Tongue (tissue), 2 donors: ENCODE measurements around the gene PPP1R12B. TPM values are rescaled to one million over a fixed set of nuclear protein-coding genes. Genes with fewer than 3 reads are reported as not detected.
"Not testable (repeated sequence)": the region's sequence is repeated elsewhere in the genome, so short reads cannot be mapped to it uniquely, and the experiment has no call there.

ENCODE experiments used
- DNase-seq: peaks from one replicate; pipeline ENCODE4 v3.0.0-alpha.2; 2015
- total RNA-seq: library from RNA; depleted of rRNA; stranded (reverse); fragments of >200 nt; gene quantifications from one replicate; pipeline ENCODE4 v1.2.3, GENCODE V29; 2014

PPP1R12B gene
- total RNA-seq, 1 donor from 2014 or later: 203 TPM

DNA sequence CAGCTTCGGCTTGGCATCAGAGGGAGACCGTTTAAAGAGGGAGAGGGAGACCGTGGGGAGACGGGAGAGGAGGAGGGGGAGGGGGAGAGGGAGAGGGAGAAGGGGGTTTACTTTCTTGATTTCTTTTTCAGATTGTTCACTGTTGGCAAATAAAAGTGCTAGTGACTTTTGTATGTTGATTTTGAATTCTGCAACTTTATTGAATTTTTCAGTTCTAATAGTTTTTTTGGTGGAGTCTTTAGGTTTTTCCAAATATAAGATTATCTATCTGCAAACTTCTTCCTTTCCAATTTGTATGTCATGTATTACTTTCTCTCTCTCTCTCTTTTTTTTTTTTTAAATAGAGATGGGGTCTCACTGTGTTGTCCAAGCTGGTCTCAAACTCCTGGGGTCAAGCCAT, 104.0 kb downstream of the PPP1R12B start:
- DNase-seq: no peak

DNA sequence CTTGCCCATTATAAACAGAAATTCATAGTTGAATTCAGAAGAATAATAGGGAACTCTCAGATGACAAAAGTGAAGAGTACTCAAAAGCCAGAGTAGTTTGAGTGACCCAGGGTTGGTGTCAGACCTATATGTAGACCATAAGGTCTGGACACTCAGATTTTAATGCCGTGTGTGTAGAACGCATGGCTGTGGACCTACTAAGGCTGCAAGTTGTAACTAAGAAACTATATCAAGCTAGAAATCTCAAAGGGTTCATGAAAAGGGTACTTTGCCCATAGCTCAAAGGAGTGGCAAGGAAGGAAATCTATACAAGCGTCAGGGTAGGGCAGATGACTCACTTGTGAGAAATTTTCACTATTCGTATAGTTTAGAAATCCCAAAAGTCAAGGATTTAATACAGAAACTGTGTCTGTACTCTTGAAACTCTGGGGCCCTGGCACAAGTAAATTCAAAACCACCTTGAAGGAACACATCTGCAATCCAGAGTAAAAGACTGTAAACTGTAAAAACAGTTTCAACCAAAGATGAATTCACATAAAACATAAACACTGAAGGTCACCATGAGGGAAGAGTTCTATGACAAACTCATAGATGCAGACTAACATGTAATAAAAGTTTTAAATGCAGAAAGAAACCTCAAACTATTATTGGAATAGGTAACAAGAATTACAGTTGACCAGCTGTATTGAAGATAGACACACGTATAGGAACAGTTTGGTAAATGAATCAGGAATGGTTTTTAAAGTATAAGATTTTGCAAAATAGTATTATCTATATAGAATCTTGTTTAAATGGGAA, 108.1 kb downstream of the PPP1R12B start:
- DNase-seq: not testable (repeated sequence)

DNA sequence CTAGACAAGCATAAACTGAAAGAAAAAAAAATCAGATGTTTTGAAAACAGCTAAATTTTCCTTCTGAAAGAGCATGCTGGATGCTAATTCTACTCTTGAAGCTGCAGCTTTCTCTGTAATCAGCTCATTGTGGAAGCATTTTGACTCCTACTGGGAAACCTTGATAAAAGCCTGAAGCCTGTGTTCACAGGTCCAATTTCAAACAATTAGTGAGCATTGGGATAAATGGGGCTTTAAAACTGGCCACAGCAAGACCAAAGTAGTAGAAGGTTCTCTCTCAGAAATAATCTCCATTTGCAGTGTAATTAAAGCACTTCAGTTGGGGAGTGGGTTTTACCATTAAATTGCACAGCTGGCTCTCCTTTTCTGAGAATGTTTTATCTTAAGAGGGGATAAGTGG, 110.2 kb downstream of the PPP1R12B start:
- peak; percentile 8 for DNase-seq

DNA sequence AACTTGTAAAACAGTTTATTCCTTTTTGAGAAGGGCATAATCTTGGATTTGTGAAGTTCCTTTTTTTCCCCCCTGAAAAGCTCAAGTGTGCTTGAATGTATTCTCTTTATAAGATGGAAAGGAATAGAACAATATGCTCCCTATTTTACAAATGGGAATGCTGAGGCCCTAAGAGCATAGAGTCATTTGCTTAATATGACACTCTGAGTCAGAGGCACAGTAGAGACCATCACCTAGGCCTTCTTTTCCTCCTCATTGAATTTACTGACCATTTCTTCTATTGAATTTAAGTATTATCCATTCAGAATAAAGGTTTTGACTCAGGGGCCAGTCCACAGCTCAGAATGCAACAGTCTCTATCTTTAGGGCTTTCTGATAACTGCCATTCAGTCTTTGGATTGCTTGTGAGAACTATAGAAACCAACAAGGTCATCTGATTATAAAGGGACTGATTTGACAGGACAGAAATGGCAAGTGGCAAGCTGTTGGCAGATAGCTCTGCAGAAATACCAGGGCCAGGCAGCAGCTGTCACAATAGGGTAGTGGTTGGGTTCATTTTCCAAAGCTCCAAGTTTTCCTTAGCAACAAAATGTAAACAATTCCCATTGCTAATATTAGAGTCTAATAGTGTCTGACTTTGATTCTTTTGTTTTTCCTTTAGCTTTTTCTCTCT, 111.1 kb downstream of the PPP1R12B start:
- peak; percentile 87 for DNase-seq

DNA sequence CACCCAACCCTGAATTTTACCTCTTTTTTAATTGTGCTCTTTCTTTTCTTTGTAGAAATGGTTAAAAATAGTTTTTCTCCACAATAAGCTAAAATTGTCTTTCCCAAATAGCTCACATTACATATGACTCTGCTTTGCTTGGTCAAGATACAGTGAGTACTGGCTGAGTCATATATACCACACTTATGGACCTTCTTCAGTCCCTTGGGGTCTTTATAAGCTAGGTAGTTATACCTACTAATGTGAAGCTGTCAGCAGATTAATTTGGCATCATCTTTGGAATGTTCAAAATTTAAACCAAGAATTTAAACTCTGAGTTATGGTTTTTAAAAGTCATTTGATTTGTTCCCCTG, 111.6 kb downstream of the PPP1R12B start:
- DNase-seq: not testable (repeated sequence)

DNA sequence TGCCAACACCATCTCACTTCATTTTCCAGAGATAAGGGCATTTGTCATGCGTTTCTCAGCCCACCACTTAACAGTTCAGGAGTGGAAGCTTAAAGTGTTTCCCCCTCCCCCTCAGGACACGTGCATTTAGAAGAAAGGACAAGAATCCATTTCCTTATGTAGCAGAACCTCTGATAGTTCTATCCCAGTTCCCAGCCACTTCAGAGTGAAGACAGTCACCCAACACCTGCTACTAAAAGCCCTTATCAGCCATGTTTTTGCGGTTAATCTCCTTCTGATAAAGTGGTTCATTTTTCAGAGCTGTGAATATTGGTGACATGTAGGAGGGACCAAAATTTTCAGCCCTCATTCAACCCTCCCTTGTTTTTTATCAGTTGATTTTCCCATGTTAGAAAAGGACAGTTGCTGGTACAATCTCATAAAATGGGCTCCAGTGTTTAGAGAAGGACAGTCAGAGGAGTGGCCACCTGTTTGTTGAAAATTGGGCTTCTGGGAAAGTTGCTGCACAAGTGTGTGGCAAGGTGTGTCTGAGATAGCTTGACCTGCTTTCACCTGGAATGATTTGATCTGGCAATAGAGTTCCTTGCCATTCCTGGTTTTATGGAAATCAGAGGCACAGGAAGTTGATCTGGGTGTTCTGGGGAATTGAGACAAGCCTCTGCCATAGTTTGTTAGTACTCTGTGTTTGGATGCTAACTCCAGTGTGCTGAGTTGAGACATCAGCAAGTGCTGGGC, 114.0 kb downstream of the PPP1R12B start:
- peak; percentile 27 for DNase-seq

DNA sequence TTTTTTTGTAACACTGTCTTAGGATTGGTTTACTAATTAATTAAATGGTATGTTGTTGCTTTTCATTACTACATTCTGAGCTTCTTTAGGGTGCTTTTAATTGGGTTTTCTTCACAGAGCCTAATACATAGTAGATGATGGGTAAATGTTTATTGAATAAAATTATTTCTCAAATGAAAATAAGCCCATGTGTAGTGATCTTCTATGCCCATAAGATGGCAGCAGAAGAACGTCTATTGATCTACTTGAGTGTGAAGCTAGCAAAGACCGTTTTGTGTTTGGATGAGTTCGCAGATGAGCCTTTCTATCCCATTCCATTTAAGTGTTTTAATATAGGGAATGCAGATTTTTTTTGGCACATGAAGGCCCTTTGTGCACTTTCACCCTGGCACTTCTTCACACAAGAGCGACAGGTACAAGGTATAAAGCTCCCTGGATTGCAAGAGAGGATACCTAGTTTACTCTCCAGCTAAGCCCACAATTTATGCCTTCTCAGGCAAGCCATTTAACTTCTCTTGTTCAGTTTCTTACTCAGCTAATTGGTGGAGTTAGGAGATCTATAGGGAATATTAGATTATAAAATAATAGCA, 115.7 kb downstream of the PPP1R12B start:
- DNase-seq: peak; percentile 60

DNA sequence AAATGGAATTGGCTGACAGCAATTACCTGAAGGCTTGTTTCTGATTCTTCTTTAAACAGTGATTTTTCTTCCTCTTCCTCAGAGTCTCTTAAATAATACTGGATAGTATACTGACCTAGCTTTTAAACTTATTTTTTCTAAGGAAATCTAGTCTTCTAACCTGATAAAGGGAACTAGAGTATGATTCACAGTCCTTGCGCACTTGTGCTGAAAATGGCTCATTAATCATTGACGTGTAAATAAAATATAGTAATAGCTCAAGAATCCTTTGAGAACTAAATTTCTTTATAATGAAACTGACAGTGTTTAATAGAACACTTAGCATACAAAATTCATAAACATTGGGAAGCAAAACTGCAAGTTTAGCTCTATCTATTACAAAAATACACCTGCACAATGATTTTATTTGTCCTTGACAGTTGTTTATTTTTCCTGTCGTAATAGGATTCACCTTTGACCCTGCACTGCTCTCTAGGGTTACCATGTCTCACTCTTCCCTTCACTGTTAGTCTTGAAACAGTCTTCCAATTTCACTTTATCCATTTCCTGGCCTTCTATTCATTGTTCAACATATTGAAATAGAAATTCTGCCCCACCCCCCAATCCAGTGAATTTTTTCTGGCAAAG, 117.3 kb downstream of the PPP1R12B start:
- DNase-seq: not testable (repeated sequence)

DNA sequence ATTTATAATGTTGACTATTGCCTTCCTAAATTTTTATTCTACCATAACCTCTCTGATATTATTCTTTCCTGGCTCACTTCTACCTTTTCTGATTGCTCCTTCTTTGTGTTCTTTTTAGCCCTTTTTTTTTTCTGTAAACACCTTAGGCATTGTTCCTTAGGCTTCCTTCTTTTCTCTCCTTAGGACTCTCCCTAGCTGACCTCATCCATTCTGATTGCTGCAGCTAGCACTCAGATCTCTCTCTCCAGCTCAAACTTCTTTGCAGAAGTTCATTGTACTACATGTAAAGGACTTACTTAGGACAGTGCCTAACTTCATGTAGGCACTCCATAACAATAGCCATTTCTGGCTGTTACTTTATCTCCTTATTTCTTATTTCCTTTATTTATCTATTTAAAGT, 117.8 kb downstream of the PPP1R12B start:
- DNase-seq: not testable (repeated sequence)

DNA sequence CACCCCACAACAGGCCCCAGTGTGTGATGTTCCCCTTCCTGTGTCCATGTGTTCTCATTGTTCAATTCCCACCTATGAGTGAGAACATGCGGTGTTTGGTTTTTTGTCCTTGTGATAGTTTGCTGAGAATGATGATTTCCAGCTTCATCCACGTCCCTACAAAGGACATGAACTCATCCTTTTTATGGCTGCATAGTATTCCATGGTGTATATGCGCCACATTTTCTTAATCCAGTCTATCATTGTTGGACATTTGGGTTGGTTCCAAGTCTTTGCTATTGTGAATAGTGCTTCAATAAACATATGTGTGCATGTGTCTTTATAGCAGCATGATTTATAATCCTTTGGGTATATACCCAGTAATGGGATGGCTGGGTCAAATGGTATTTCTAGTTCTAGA, 118.9 kb downstream of the PPP1R12B start:
- not testable (repeated sequence) for DNase-seq

DNA sequence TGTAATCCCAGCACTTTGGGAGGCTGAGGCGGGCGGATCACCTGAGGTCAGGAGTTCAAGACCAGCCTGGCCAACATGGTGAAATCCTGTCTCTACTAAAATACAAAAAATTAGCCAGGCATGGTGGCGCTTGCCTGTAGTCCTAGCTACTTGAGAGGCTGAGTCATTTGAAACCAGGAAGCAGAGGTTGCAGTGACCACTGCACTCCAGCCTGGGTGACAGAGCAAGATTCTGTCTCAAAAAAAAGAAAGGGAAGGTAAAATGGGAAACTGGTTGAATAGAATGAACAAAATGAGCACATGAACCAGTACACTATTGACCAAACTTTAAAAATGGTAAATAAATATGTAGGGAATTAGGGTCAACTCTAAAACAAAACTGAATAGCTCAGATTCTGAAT, 120.2 kb downstream of the PPP1R12B start:
- DNase-seq: not testable (repeated sequence)

DNA sequence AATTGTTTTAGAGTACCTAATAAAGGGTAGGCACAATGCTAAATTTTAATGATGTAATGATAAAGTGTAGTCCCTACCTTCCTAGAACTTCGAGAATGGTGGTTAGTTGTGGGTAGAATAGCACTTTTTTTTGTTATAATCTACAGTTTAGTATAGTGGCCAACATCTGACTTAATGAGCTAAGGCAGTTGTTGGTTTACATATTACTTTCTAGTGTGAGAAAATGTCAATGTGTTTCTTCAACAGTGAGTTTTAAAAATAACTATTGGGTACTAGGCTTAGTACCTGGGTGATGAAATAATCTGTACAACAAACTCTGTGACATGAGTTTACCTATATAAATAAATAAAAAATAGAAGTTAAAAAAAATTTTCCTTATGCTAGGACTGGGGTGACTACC, 120.6 kb downstream of the PPP1R12B start:
- DNase-seq: not testable (repeated sequence)

DNA sequence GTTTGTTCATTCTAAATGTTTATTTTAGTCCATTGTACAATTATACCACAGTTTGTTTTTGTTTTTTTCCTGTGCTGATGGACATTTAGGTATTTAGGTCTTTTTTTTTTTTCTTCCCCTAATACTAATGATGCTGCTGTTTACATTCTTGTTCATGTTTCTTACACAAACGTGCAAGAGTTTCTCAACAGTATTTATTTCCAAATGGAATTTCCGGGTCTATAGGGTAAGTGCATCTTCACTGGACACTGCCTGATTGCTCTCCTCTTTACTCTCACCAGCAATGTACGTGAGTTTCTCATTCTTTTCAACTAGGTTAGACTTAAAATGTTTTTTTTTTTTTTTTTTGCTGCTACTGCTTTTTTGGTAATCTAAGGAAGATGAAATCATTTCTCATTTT, 122.7 kb downstream of the PPP1R12B start:
- DNase-seq: no peak

DNA sequence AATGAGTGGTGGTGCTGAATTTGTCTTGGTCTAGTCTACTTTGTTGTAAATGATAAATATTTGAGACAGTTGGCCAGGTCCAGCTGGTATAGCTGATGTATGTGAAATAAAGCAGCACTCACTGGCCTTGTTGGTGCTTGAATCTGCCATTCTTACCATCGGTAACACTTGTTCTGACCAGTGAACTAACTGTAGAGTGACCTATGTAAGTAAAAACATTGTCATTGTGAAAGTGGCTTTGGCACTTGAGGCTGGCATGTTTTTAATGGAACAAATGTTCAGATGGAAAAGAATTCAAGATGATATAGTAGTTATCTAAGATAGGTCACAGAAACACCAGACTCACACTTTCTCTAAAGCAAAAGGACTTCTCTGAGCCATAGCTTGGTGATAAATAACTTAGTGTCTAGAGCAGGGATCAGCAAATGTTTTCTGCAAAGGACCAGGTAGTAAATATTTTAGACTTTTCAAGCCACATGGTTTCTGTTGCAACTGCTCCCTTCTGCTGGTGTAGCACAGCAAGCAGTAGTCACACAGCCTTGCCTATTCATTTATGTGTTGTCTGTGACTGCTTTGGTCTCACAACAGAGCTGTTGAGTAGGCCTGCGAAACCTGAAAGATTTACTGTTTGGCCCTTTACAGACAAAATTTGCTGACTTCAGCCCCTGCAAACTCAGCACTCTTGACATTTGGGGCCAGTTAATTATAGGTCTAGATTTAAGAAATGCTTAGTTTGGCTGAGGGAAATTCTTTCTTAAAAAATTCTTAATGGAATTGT, 124.0 kb downstream of the PPP1R12B start:
- DNase-seq: not testable (repeated sequence)

DNA sequence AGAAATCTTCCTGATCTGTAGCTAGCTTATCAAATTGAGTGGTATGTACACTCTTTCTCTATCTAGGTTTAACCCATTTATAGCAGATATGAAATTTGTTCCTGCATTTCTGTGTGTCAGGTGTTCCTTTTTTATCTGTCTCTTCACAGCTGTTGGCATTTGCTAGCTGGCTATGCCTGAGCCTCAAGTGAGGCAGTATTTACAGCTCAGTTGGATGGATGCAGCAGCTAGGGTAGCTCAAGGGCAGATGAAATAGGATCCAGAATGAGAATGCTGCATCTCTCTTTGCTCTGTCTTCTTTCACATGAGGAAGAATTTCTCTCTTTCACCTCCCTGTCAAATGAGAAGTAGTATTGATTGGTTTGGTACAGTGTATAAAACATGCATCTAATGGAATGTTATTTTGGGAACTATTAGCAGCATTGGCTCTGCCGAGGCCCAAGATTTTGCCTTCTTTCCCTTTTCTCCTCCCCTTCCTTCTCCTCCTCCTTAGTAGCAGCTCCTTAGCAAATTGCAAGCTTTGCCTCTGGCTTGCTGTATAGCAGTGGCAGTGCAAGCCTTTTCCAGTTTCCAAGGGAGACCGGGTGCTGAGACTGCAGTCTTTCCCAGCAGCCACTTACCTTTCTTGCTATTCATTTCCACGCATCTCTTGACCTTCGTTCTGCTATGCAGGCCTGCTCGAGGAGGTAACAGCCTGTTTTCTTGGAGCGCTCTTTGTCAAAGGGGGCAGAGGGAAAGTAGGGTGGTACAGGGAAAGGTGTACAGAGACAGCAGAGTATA, 125.0 kb downstream of the PPP1R12B start:
- peak; percentile 38 for DNase-seq

DNA sequence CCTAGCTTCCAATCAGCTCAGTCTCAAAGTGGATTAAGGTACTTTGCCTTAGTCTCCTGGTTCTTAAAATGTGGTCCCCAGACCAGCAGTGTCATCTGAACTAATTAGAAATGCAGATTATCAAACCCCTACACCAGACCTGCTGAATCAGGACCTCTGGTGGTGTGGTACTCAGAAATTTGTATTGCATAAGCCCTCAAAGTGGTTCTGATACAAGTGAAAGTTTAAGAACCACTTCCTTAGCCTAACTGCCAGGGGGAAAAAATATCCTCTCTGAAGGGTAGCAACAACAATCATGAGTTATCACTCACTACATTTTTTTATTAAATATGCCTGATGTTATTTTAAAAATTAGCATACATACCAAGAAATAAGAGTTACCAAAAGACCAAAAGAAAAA, 131.2 kb downstream of the PPP1R12B start:
- not testable (repeated sequence) for DNase-seq

DNA sequence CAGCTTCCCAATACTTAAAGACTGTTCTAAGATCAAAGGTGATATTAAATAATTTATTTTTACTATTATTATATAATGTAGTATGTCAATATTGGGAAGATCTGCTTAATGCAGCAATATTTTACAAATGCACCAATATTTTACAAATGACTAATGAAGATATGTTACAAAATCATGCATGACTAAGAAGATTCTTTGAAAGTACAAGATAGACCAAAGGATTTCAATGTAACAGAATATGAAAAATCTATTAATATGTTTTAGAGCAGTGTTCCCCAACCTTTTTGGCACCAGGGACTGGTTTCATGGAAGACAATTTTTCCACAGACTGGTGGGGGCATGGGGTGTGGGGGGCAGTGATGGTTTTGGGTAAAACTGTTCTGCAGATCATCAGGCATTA, 132.1 kb downstream of the PPP1R12B start:
- DNase-seq: not testable (repeated sequence)

DNA sequence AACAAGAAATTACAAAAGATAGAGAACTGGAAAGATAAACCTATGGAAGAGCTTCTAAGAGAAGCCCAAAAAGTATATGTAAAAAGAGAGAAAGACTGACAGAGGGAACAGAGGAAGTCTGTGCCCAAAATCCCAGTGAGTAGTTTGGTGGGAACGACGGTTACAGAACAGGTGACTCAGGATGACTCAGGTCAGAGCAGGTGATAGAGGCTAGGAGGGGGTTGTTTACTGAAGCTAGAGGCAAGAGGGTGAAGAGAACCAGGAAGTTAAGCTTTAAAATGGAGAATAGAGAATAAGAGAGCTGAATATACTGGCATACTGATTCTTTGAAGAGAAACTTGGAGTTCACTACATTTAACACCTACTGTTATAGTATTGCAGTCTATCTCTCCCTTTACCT, 134.9 kb downstream of the PPP1R12B start:
- DNase-seq: not testable (repeated sequence)

DNA sequence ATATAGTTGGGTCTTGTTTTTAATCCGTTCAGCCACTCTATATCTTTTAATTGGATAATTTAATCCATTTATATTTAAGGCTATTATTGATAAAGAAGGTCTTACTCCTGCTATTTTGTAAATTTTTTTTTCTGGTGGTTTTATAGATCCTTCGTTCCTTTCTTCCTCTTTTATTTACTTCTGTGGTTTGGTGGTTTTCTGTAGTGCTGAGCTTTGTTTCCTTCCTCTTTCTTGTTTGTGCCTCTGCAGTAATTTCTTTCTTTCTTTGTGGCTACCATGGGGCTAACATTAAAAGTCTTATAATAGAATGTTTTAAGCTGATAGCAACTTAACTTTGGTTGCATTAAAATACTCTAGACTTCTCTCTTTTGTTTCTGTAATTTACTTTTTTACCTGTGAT, 135.5 kb downstream of the PPP1R12B start:
- not testable (repeated sequence) for DNase-seq

DNA sequence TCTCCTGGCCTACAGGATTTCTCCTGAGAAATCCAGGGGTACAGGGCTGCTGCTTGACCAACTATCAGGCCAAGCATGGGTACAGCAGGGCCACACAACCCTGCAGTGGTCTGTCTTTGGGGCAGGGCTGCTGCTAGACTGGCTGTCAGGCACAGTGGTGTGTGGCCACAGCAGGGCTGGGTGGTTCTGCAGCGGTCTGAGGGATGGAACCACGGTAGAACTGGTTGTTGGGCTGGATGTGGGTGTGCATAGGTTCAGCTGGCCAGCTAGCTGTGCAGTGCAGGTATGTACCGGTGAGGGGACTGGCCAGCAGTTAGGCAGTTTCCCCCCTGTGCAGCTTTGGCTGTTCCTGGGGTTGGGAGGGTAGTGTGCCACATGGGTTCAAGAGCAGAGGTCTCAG, 136.3 kb downstream of the PPP1R12B start:
- DNase-seq: not testable (repeated sequence)
